Thymus (tissue), 11 donors: ENCODE data around the gene TUBB. TPM values are rescaled to one million over a fixed set of nuclear protein-coding genes. Genes with fewer than 3 reads are reported as not detected.

Experiments
- DNase-seq, 9 donors: peaks; one replicate each; pipeline ENCODE4 v3.0.0-alpha.2; 2013; ENCODE audit warnings: low spot score in 9 of 9, low read depth in 6 of 9, missing footprints in 1 of 9
- H3K27ac ChIP-seq, 2 donors: one replicate each; pipeline ENCODE4 v1.5.1; 2013; ENCODE audit warnings: control low read depth in 1 of 2, low read depth in 1 of 2, low read length in 1 of 2, mild to moderate bottlenecking in 1 of 2, moderate library complexity in 1 of 2
- H3K27me3 ChIP-seq, 2 donors: one replicate each; pipeline ENCODE4 v1.5.1; 2013; ENCODE audit warnings: low read length in 1 of 2; ENCODE audit not compliant: control insufficient read depth in 2 of 2, insufficient read depth in 1 of 2
- H3K36me3 ChIP-seq, 2 donors: one replicate each; pipeline ENCODE4 v1.5.1; 2013; ENCODE audit warnings: low read length in 1 of 2, mild to moderate bottlenecking in 1 of 2, moderate library complexity in 1 of 2; ENCODE audit not compliant: control insufficient read depth in 2 of 2, insufficient read depth in 2 of 2
- H3K4me1 ChIP-seq, 2 donors: one replicate each; pipeline ENCODE4 v1.5.1; 2013; ENCODE audit warnings: low read length in 2 of 2; ENCODE audit not compliant: control insufficient read depth in 2 of 2, insufficient read depth in 2 of 2
- H3K4me3 ChIP-seq, 2 donors: one replicate each; pipeline ENCODE4 v1.5.1; 2013; ENCODE audit warnings: low read length in 2 of 2, control low read depth in 1 of 2, mild to moderate bottlenecking in 1 of 2
- H3K9me3 ChIP-seq, 2 donors: one replicate each; pipeline ENCODE4 v1.5.1; 2013; ENCODE audit warnings: low read length in 1 of 2, mild to moderate bottlenecking in 1 of 2; ENCODE audit not compliant: control insufficient read depth in 2 of 2, insufficient read depth in 1 of 2
- WGBS: extraction: QIAGEN DNeasy Blood & Tissue Kit; methylation state at CpG from one replicate; pipeline ENCODE4 v1.1.7; 2013; 5-methylcytosine and 5-hydroxymethylcytosine counted together
- polyA plus RNA-seq: library from polyadenylated mRNA; stranded (reverse); fragments of 200-250 nt; gene quantifications from one replicate; pipeline ENCODE4 v1.2.3, GENCODE V29; 2013
- total RNA-seq: library from RNA; stranded (reverse); fragments of 120-200 nt; gene quantifications from one replicate; pipeline ENCODE4 v1.2.4, GENCODE V29; 2013
- donor health status: healthy.

TUBB gene
- total and polyA plus RNA-seq, 2 donors = 137 to 691 TPM

- Histone ChIP-seq H3K4me1 (peaks cover 24 to 76% of the 10 kb centered on the region in 2 donors), H3K9me3 (peaks cover 0 to 6% of the 10 kb centered on the region in 2 donors), H3K4me3 (peak overlapping the region; percentile 65 to 89), H3K36me3 (peaks cover 0 to 6% of the 10 kb centered on the region in 2 donors), H3K27me3 (no peaks in the 10 kb centered on the region), H3K27ac (peak overlapping the region; percentile 88 to 92)
- 1% methylated on average over 52 of the region's 52 CpGs for WGBS
- peak in 5 of 9 donors; percentile 41 to 78 (median 70) for DNase-seq
These were observed 33.1 kb upstream of the TUBB start for GRCh38 chr6:30686908-30687658.

- peak overlapping the region; percentile 88 to 92 for H3K27ac ChIP-seq
These were observed 32.3 kb upstream of the TUBB start for GRCh38 chr6:30687659-30688431.

GRCh38 chr6:30688569-30688968 lies 31.6 kb upstream of the TUBB start:
- Histone ChIP-seq H3K9me3 (no peaks in the 10 kb centered on the region), H3K27ac (no peak overlapping the region), H3K4me1 (peaks cover 24 to 61% of the 10 kb centered on the region in 2 donors), H3K27me3 (no peaks in the 10 kb centered on the region), H3K36me3 (peaks cover 0 to under 1% of the 10 kb centered on the region in 2 donors), H3K4me3 (peak overlapping the region in 1 of 2 donors; percentile 89)
- 94% methylated on average over 9 of the region's 9 CpGs for WGBS
- DNase-seq = no peak

More at GRCh38 chr6:30687659-30688431, 32.3 kb upstream of the TUBB start:
- H3K36me3 ChIP-seq = peaks cover 0 to 3% of the 10 kb centered on the region in 2 donors
- no peaks in the 10 kb centered on the region for H3K9me3 ChIP-seq
- peaks cover 24 to 68% of the 10 kb centered on the region in 2 donors for H3K4me1 ChIP-seq
- 36% methylated on average over 22 of the region's 22 CpGs for WGBS
- peak overlapping the region; percentile 65 to 89 for H3K4me3 ChIP-seq
- H3K27me3 ChIP-seq = no peaks in the 10 kb centered on the region
- DNase-seq = no peak

GRCh38 chr6:30689022-30689865 lies 30.9 kb upstream of the TUBB start:
- peak overlapping the region in 1 of 2 donors; percentile 90 for H3K4me3 ChIP-seq
- no peaks in the 10 kb centered on the region for H3K9me3 ChIP-seq
- H3K36me3 ChIP-seq = no peaks in the 10 kb centered on the region
- DNase-seq = no peak
- H3K27me3 ChIP-seq = no peaks in the 10 kb centered on the region
- no peak overlapping the region for H3K27ac ChIP-seq
- H3K4me1 ChIP-seq = peaks cover 24 to 57% of the 10 kb centered on the region in 2 donors
- WGBS = 95% methylated on average over 11 of the region's 11 CpGs

- WGBS = 60% methylated on average over 4 of the region's 4 CpGs
- no peaks in the 10 kb centered on the region for H3K9me3 ChIP-seq
- H3K27me3 ChIP-seq = no peaks in the 10 kb centered on the region
- H3K36me3 ChIP-seq = no peaks in the 10 kb centered on the region
- DNase-seq = no peak
- H3K4me1 ChIP-seq = peaks cover 22 to 53% of the 10 kb centered on the region in 2 donors
- peak overlapping the region in 1 of 2 donors; percentile 78 for H3K27ac ChIP-seq
- H3K4me3 ChIP-seq = peak overlapping the region; percentile 80 to 90
These were observed 30.2 kb upstream of the TUBB start for GRCh38 chr6:30689985-30690384.

GRCh38 chr6:30690403-30691207 lies 29.5 kb upstream of the TUBB start, which contains the start of gene NRM:
TSS of gene NRM (minus strand) at chr6:30690984. CDS start at chr6:30690974, 10 bp downstream.
- H3K4me1 ChIP-seq = peaks cover 17 to 47% of the 10 kb centered on the region in 2 donors
- H3K9me3 ChIP-seq = no peaks in the 10 kb centered on the region
- DNase-seq = peak in 5 of 9 donors; percentile 59 to 85 (median 77)
- peak within 1 kb of the TSS; percentile 80 to 90 for H3K4me3 ChIP-seq
- H3K36me3 ChIP-seq = no peaks in the 10 kb centered on the region
- WGBS = under 1% methylated on average over 40 of the region's 40 CpGs
- peak within 1 kb of the TSS; percentile 62 to 78 for H3K27ac ChIP-seq
- H3K27me3 ChIP-seq = no peaks in the 10 kb centered on the region

GRCh38 chr6:30691208-30691847 lies 28.8 kb upstream of the TUBB start:
- H3K4me3 ChIP-seq = peak overlapping the region; percentile 80 to 90
- H3K27me3 ChIP-seq = no peaks in the 10 kb centered on the region
- no peaks in the 10 kb centered on the region for H3K9me3 ChIP-seq
- H3K4me1 ChIP-seq = peaks cover 14 to 40% of the 10 kb centered on the region in 2 donors
- DNase-seq = no peak
- H3K27ac ChIP-seq = peak overlapping the region in 1 of 2 donors; percentile 62
- WGBS = 38% methylated on average over 8 of the region's 8 CpGs
- no peaks in the 10 kb centered on the region for H3K36me3 ChIP-seq

- Histone ChIP-seq H3K4me1 (no peaks in the 10 kb centered on the region), H3K27me3 (no peaks in the 10 kb centered on the region), H3K4me3 (no peak overlapping the region), H3K36me3 (peaks cover 12 to 14% of the 10 kb centered on the region in 2 donors), H3K9me3 (no peaks in the 10 kb centered on the region), H3K27ac (no peak overlapping the region)
- 97% methylated on average over 5 of the region's 5 CpGs for WGBS
- no peak for DNase-seq
These were observed 23.7 kb upstream of the TUBB start for GRCh38 chr6:30696432-30696831.
